ENCODE data around the gene SPEF1. TPM values are rescaled to one million over a fixed set of nuclear protein-coding genes. Genes with fewer than 3 reads are reported as not detected.

Gene SPEF1
- total RNA-seq, 2 donors from 2014 or later = 0.35 to 0.44 TPM

DNA sequence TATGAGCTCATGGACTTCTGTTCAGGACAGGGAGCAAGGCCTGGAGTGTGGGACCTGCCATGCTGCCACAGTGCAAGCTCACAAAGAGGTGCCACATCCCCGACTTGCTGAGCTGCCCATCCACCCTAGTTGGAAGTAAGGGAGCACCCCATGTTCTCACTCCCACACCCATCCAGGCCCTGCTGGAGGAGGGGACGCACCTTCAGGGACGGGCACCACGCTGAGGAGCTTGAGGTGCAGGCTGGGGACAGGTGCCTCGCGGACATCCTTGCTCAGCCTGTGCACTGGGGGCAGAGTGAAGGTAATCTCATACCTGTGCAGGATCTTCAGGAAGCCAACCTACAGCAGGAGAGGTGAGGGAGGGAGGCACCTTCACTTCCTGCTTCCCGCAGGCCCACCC is 26.0 kb downstream of the SPEF1 start:
- 91 to 94% methylated on average over 4 to 7 of the region's 7 CpGs for WGBS, 2 experiments (ENCODE audit: insufficient coverage in 1 of 2, insufficient read length in 1 of 2)
- no peaks in the 10 kb centered on the region for H3K4me1 ChIP-seq (ENCODE audit: control insufficient read depth, insufficient read depth, low read length)
- no peak overlapping the region for H3K9ac ChIP-seq (ENCODE audit: extremely low read depth, low read length, poor library complexity, severe bottlenecking)
- Mint-ChIP-seq H3K36me3 (ENCODE audit: low read depth) (peaks cover 11% of the 10 kb centered on the region), H3K27ac (no peak overlapping the region), H3K9me3 (no peaks in the 10 kb centered on the region), H3K4me3 (no peak overlapping the region), H3K4me1 (peaks cover 4% of the 10 kb centered on the region), H3K27me3 (ENCODE audit: insufficient read depth) (peaks cover 28% of the 10 kb centered on the region)
- peaks cover 8% of the 10 kb centered on the region for H3K36me3 ChIP-seq (ENCODE audit: control insufficient read depth, insufficient read depth, low read length)
- no peak overlapping the region for H3K4me3 ChIP-seq (ENCODE audit: low read length)
- peak; percentile 24 for DNase-seq
- no peak overlapping the region for H3K27ac ChIP-seq (ENCODE audit: low read depth, low read length)
- TF ChIP-seq CTCF (conservative IDR thresholded peaks at IDR 0.05) = no peak
- H3K27me3 ChIP-seq (ENCODE audit: control insufficient read depth, insufficient read depth, low read length, poor library complexity, severe bottlenecking) = peaks cover 27% of the 10 kb centered on the region
- no peaks in the 10 kb centered on the region for H3K9me3 ChIP-seq (ENCODE audit: control insufficient read depth, low read length)

DNA sequence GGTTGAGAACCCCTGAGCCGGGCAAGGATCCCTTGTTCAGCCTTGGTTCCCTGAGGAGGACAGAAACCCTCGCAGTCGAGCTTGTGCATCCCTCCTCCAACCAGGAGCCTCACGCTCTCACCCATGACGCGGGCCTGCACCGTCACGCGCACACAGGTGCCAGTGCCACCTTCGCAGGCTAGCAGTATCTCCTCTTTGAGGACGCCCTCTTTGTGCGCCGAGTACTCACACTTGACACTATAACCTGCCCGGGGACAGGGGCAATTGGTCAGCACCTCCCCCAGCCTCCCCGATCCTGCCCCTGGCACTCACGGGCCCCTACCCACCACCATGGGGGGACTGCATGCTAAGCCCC is 27.0 kb downstream of the SPEF1 start:
- H3K36me3 ChIP-seq (ENCODE audit: control insufficient read depth, insufficient read depth, low read length) = peaks cover 8% of the 10 kb centered on the region
- H3K27me3 ChIP-seq (ENCODE audit: control insufficient read depth, insufficient read depth, low read length, poor library complexity, severe bottlenecking) = peaks cover 38% of the 10 kb centered on the region
- Mint-ChIP-seq H3K4me1 (peaks cover 4% of the 10 kb centered on the region), H3K36me3 (ENCODE audit: low read depth) (peaks cover 11% of the 10 kb centered on the region), H3K27ac (no peak overlapping the region), H3K9me3 (no peaks in the 10 kb centered on the region), H3K27me3 (ENCODE audit: insufficient read depth) (peaks cover 37% of the 10 kb centered on the region), H3K4me3 (no peak overlapping the region)
- no peak for DNase-seq
- no peak overlapping the region for H3K27ac ChIP-seq (ENCODE audit: low read depth, low read length)
- TF ChIP-seq CTCF (conservative IDR thresholded peaks at IDR 0.05) = no peak
- no peaks in the 10 kb centered on the region for H3K9me3 ChIP-seq (ENCODE audit: control insufficient read depth, low read length)
- WGBS, 2 experiments (ENCODE audit: insufficient coverage in 1 of 2, insufficient read length in 1 of 2) = 80 to 94% methylated on average over 1 to 16 of the region's 16 CpGs
- no peak overlapping the region for H3K9ac ChIP-seq (ENCODE audit: extremely low read depth, low read length, poor library complexity, severe bottlenecking)
- no peak overlapping the region for H3K4me3 ChIP-seq (ENCODE audit: low read length)
- no peaks in the 10 kb centered on the region for H3K4me1 ChIP-seq (ENCODE audit: control insufficient read depth, insufficient read depth, low read length)

- H3K9ac ChIP-seq (ENCODE audit: extremely low read depth, low read length, poor library complexity, severe bottlenecking) = no peak overlapping the region
- H3K36me3 ChIP-seq (ENCODE audit: control insufficient read depth, insufficient read depth, low read length) = peaks cover 8% of the 10 kb centered on the region
- no peaks in the 10 kb centered on the region for H3K9me3 ChIP-seq (ENCODE audit: control insufficient read depth, low read length)
- no peak overlapping the region for H3K27ac ChIP-seq (ENCODE audit: low read depth, low read length)
- WGBS, 2 experiments (ENCODE audit: insufficient coverage in 1 of 2, insufficient read length in 1 of 2) = 93% methylated on average over 5 to 22 of the region's 26 CpGs
- Mint-ChIP-seq H3K4me3 (no peak overlapping the region), H3K4me1 (peaks cover 4% of the 10 kb centered on the region), H3K9me3 (no peaks in the 10 kb centered on the region), H3K27ac (no peak overlapping the region), H3K27me3 (ENCODE audit: insufficient read depth) (peaks cover 43% of the 10 kb centered on the region), H3K36me3 (ENCODE audit: low read depth) (peaks cover 11% of the 10 kb centered on the region)
- peaks cover 43% of the 10 kb centered on the region for H3K27me3 ChIP-seq (ENCODE audit: control insufficient read depth, insufficient read depth, low read length, poor library complexity, severe bottlenecking)
- DNase-seq = peak; percentile 39
- no peak overlapping the region for H3K4me3 ChIP-seq (ENCODE audit: low read length)
- no peaks in the 10 kb centered on the region for H3K4me1 ChIP-seq (ENCODE audit: control insufficient read depth, insufficient read depth, low read length)
- TF ChIP-seq CTCF (conservative IDR thresholded peaks at IDR 0.05) = no peak
These were observed 27.6 kb downstream of the SPEF1 start for GRCh38 chr20:3753501-3754275.
